ENCODE measurements around the gene TREH. TPM values are rescaled to one million over a fixed set of nuclear protein-coding genes. Genes with fewer than 3 reads are reported as not detected.

TREH gene
- polyA plus RNA-seq, 1 donor from 2014 or later, result 0.12 TPM

GRCh38 chr11:118662401-118663271, 16.8 kb downstream of the TREH start:
- H4K20me1 ChIP-seq (ENCODE audit: insufficient read depth), result no peaks in the 10 kb centered on the region
- H3K36me3 ChIP-seq (ENCODE audit: insufficient read depth, low read length), result no peaks in the 10 kb centered on the region
- no peak overlapping the region for H2AFZ ChIP-seq (ENCODE audit: low read depth, low read length)
- H3F3A ChIP-seq (ENCODE audit: insufficient read depth, low read length, poor library complexity, severe bottlenecking), result no peaks in the 10 kb centered on the region
- H3K9me3 ChIP-seq (ENCODE audit: low read length), result no peaks in the 10 kb centered on the region
- H3K79me2 ChIP-seq (replicated peaks; ENCODE audit: insufficient read depth, low read length), result no peaks in the 10 kb centered on the region
- no peak overlapping the region for H3K9ac ChIP-seq (ENCODE audit: low read length)
- TF ChIP-seq CTCF (IDR thresholded peaks at IDR 0.05; ENCODE audit: poor library complexity, severe bottlenecking), result no peak
- TF ChIP-seq SMC3 (conservative IDR thresholded peaks at IDR 0.05; ENCODE audit: poor library complexity), result no peak
- no peak for TF ChIP-seq REST (IDR thresholded peaks at IDR 0.05; ENCODE audit: borderline replicate concordance)
- TF ChIP-seq TAF1 (IDR thresholded peaks at IDR 0.05; ENCODE audit: low read depth), result no peak
- no peak for TF ChIP-seq EP300 (conservative IDR thresholded peaks at IDR 0.05; ENCODE audit: poor library complexity, severe bottlenecking)
- no peak for TF ChIP-seq EZH2 (IDR thresholded peaks at IDR 0.05; ENCODE audit: borderline replicate concordance, insufficient read depth, low read length, poor library complexity, severe bottlenecking)
- no peak for TF ChIP-seq RAD21 (conservative IDR thresholded peaks at IDR 0.05)
- no peaks in the 10 kb centered on the region for H3K9me2 ChIP-seq (ENCODE audit: insufficient read depth, low read length)
- no peaks in the 10 kb centered on the region for H3K27me3 ChIP-seq (ENCODE audit: insufficient read depth, low read depth, low read length)
- no peak overlapping the region for H3K27ac ChIP-seq (ENCODE audit: low read length)
- no peak overlapping the region for H3K4me3 ChIP-seq (ENCODE audit: low read length)
- no peak overlapping the region for H3K4me2 ChIP-seq (ENCODE audit: low read length)

- H4K20me1 ChIP-seq (ENCODE audit: insufficient read depth), result no peaks in the 10 kb centered on the region
- no peak overlapping the region for H3K4me2 ChIP-seq (ENCODE audit: low read length)
- no peaks in the 10 kb centered on the region for H3F3A ChIP-seq (ENCODE audit: insufficient read depth, low read length, poor library complexity, severe bottlenecking)
- H3K27ac ChIP-seq (ENCODE audit: low read length), result no peak overlapping the region
- H3K9me3 ChIP-seq (ENCODE audit: low read length), result no peaks in the 10 kb centered on the region
- H3K9me2 ChIP-seq (ENCODE audit: insufficient read depth, low read length), result no peaks in the 10 kb centered on the region
- TF ChIP-seq MXI1 (conservative IDR thresholded peaks at IDR 0.05; ENCODE audit: poor library complexity, severe bottlenecking) (no peak), REST (IDR thresholded peaks at IDR 0.05; ENCODE audit: borderline replicate concordance) (no peak), CTCF (IDR thresholded peaks at IDR 0.05; ENCODE audit: poor library complexity, severe bottlenecking) (no peak), RAD21 (conservative IDR thresholded peaks at IDR 0.05) (no peak), POLR2AphosphoS5 (IDR thresholded peaks at IDR 0.05) (no peak), SMC3 (conservative IDR thresholded peaks at IDR 0.05; ENCODE audit: poor library complexity) (no peak), EP300 (conservative IDR thresholded peaks at IDR 0.05; ENCODE audit: poor library complexity, severe bottlenecking) (no peak), EZH2 (IDR thresholded peaks at IDR 0.05; ENCODE audit: borderline replicate concordance, insufficient read depth, low read length, poor library complexity, severe bottlenecking) (no peak), TAF1 (IDR thresholded peaks at IDR 0.05; ENCODE audit: low read depth) (no peak)
- no peak overlapping the region for H2AFZ ChIP-seq (ENCODE audit: low read depth, low read length)
- no peak overlapping the region for H3K9ac ChIP-seq (ENCODE audit: low read length)
- no peaks in the 10 kb centered on the region for H3K79me2 ChIP-seq (replicated peaks; ENCODE audit: insufficient read depth, low read length)
- no peak overlapping the region for H3K4me3 ChIP-seq (ENCODE audit: low read length)
- no peaks in the 10 kb centered on the region for H3K36me3 ChIP-seq (ENCODE audit: insufficient read depth, low read length)
- no peaks in the 10 kb centered on the region for H3K27me3 ChIP-seq (ENCODE audit: insufficient read depth, low read depth, low read length)
Observed at GRCh38 chr11:118661425-118662301, 17.8 kb downstream of the TREH start.
